IPS DF 6.9 (cell line): Measurements from ENCODE around the gene CCNYL1.

ENCODE experiments used
- DNase-seq: peaks from one replicate; pipeline ENCODE4 v3.0.0-alpha.2; 2013; ENCODE audit warnings: low read depth, low spot score
- H3K27ac ChIP-seq: one replicate; pipeline ENCODE4 v1.5.1; 2013; ENCODE audit warnings: low read length, control low read depth
- H3K27me3 ChIP-seq: 2 replicates; pipeline ENCODE4 v1.6.1; 2013; ENCODE audit warnings: mild to moderate bottlenecking, low read length; ENCODE audit not compliant: control insufficient read depth, insufficient read depth
- H3K36me3 ChIP-seq: 2 replicates; pipeline ENCODE4 v1.6.1; 2013; ENCODE audit warnings: low read length; ENCODE audit not compliant: control insufficient read depth, insufficient read depth
- H3K4me1 ChIP-seq: 2 replicates; pipeline ENCODE4 v1.6.1; 2013; ENCODE audit warnings: low read length; ENCODE audit not compliant: control insufficient read depth, insufficient read depth
- H3K4me3 ChIP-seq: 2 replicates; pipeline ENCODE4 v1.5.1; 2013; ENCODE audit warnings: mild to moderate bottlenecking, low read length
- H3K9me3 ChIP-seq: 2 replicates; pipeline ENCODE4 v1.6.1; 2013; ENCODE audit warnings: low read length, inconsistent platforms; ENCODE audit not compliant: control insufficient read depth, insufficient read depth
- WGBS: extraction: QIAGEN DNeasy Blood & Tissue Kit; methylation state at CpG from one replicate; pipeline ENCODE4 v1.1.7; 2013; ENCODE audit warnings: mixed read lengths, missing lambda C conversion rate; ENCODE audit not compliant: insufficient read length, insufficient coverage; 5-methylcytosine and 5-hydroxymethylcytosine counted together

The CCNYL1 gene

DNA sequence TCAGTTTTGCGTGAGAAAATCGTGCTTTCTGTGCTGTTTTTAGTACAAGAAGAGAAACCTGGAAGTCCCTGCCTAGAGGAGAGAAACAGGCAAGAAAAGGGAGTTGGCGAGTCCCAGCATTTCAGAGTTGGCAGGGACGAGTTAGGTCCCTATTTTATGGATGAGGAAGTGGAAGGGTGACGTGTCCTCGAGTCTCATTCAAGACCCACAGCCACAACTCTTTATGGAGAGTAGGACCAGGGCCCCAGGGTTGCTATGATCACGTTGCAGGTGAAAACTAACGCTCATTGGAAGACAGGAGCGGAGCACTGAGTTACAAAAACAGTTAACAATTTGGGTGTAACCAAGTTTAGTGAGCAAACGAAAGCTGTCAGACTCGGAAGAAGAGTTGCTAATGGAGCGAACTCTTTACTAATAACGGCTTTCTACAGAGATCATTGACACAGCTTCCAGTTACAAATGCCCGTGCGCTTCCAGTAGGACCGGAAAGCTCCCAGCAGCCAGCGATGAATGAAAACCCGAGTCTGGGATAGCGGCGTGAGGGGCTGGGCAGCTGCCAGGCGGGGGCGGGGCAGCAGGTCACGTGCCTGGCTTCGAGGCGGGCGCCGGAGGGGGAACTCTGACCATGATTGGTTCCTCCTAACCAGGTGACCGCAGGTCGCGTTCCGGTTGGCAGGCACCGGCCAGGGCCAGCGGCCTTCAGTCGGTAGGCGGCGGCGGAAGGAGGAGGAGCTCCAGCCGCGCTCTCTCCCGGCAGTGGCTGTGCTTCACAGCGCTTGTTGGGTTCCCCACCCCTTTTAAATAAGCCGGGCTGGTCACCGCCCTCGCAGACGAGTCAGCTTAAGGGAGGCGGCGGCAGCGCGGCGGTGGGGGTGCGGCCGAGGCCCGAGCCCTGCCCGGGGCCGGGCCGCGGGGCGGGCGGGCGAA, at the start of gene CCNYL1:
Gene CCNYL1, plus strand, starts transcription at position 827 of the 927 bp plus-strand sequence. CDS start 257 bp downstream, outside the sequence.
- H3K9me3 ChIP-seq, result no peaks in the 10 kb centered on the region
- no peaks in the 10 kb centered on the region for H3K27me3 ChIP-seq
- H3K4me1 ChIP-seq, result no peaks in the 10 kb centered on the region
- H3K4me3 ChIP-seq, result peak within 1 kb of the TSS; percentile 79
- WGBS, result no CpG with 5 or more reads among the region's 60 CpGs
- no peak within 1 kb of the TSS for H3K27ac ChIP-seq
- peak; percentile 88 for DNase-seq
- H3K36me3 ChIP-seq, result no peaks in the 10 kb centered on the region

DNA sequence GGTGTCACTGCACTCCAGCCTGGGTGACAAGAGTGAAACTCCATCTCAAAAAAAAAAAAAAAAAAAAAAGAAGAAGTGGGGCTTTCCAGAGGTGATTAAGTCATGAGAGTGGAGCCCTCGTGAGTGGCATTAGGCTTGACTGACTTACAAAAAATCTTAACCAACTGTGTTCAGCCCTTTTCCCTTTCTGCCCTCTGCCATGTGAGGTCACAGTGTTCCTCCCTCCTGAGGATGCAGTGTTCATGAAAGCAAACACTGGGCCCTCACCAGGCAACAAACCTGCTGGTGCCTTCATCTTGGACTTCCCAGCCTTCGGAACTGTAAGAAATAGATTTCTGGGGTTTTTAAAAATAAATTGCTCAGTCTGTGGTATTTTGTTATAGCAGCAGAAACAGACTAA, 49.2 kb upstream of the CCNYL1 start:
- Histone ChIP-seq H3K27ac (no peak overlapping the region), H3K36me3 (no peaks in the 10 kb centered on the region), H3K27me3 (no peaks in the 10 kb centered on the region), H3K4me3 (no peak overlapping the region), H3K4me1 (no peaks in the 10 kb centered on the region), H3K9me3 (no peaks in the 10 kb centered on the region)
- WGBS, result no CpG with 5 or more reads among the region's 2 CpGs
- DNase-seq, result no peak

DNA sequence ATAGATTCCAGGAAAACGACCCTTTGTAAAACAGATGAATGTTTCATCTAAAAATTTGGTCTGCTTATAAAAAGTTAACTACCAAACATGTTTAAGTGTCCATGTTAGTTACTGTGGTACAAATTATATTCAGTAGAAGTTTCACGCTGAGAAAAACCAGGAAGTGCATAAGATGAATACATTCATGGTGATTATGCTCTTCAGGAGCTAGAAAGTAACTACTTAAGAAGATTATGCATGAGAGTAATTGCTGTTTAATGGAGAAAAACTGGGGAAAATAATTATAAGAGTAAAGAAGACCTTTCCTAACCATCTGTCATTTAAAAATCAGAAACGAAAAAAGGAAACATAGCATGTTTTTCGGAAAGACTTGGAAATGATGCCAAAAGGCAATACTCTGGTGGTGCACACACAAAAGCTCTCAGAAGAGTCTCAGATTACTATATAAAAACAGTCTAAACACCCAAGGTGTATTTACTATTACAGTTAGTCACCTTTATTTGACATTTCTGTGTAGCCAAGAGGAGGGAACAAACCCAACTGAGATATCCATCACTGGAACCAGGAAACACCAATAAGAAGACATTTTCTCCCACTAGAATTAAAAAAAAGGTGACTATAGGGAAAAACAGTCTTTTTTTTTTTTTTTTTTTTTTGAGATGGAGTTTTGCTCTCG, 47.4 kb upstream of the CCNYL1 start:
- Histone ChIP-seq H3K9me3 (no peaks in the 10 kb centered on the region), H3K4me3 (no peak overlapping the region), H3K36me3 (no peaks in the 10 kb centered on the region), H3K4me1 (no peaks in the 10 kb centered on the region), H3K27me3 (no peaks in the 10 kb centered on the region), H3K27ac (no peak overlapping the region)
- DNase-seq, result no peak
- no CpG with 5 or more reads among the region's 5 CpGs for WGBS

DNA sequence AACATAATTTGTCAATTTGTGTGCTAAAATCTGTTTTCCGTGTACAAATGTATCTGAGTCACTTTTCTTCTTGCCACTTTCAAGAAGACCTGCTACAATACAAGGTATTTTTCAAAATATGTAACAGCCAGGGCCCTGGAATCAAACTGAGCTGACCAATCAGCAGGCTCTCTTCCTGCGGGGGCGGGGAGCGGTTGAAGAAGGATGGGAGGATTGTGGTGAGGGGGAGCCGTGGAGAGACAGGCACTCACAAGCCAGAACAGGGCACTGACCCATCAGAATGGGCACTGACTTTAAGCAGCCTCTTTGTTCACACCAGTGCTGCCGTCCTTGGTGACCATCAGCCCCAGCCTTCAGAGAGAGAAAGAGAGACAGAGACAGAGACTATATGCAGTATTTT, 40.6 kb upstream of the CCNYL1 start:
- no peaks in the 10 kb centered on the region for H3K36me3 ChIP-seq
- no CpG with 5 or more reads among the region's 6 CpGs for WGBS
- no peaks in the 10 kb centered on the region for H3K27me3 ChIP-seq

DNA sequence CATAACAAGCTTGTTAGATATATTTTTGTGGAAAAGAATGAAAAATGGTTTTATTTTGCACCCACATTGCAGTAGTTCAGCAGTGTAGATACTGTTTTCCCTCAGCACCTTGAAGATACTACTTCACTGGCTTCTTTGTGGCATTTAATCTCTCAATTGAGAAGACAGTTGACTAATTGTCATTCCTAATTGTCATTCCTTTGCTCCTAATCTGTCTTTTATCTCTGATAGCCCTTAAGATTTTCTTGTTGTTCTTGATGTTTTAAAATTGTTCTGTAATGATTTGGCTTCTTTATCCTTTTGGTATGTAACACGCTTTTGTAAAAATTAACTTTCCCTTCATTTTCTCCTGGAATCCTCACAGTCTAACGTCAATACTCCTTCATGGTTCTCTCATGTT, 38.0 kb upstream of the CCNYL1 start:
- DNase-seq, result no peak
- Histone ChIP-seq H3K27me3 (no peaks in the 10 kb centered on the region), H3K27ac (no peak overlapping the region), H3K36me3 (no peaks in the 10 kb centered on the region), H3K4me1 (no peaks in the 10 kb centered on the region), H3K9me3 (no peaks in the 10 kb centered on the region), H3K4me3 (no peak overlapping the region)
- no CpG with 5 or more reads among the region's 2 CpGs for WGBS

More for the DNA sequence above, 40.6 kb upstream of the CCNYL1 start:
- Histone ChIP-seq H3K4me1 (no peaks in the 10 kb centered on the region), H3K4me3 (no peak overlapping the region), H3K9me3 (no peaks in the 10 kb centered on the region), H3K27ac (no peak overlapping the region)
- DNase-seq, result no peak

DNA sequence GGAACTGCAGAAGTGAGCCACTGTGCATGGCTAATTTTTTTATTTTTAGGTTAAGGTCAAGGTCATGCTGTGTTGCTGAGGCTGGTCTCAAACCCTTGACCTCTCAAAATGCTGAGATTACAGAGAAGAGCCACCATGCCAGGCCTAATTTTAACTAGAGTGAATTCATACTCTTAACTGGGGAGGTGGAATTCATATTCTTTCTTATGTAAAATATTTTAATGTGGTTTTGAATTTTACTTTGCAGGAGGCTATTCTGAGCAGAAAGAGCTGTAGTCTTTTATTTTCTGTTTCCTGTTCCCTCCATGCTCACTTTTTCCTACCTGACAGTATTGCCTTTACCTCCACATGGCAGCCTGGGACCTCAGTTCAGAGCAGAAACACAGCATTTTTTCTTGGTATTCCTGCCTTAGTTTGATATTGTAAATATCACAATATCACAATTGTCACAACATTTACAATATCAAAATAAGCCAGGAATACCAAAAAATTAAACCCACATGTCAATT, 37.1 kb upstream of the CCNYL1 start:
- no peaks in the 10 kb centered on the region for H3K27me3 ChIP-seq
- no peaks in the 10 kb centered on the region for H3K9me3 ChIP-seq
- no peak overlapping the region for H3K4me3 ChIP-seq
- no peaks in the 10 kb centered on the region for H3K36me3 ChIP-seq
- no peak for DNase-seq
- no peak overlapping the region for H3K27ac ChIP-seq
- no peaks in the 10 kb centered on the region for H3K4me1 ChIP-seq

GRCh38 chr2:207674826-207675225, 36.6 kb upstream of the CCNYL1 start:
- no peaks in the 10 kb centered on the region for H3K4me1 ChIP-seq
- H3K9me3 ChIP-seq, result no peaks in the 10 kb centered on the region
- WGBS, result no CpG with 5 or more reads among the region's 2 CpGs
- H3K27me3 ChIP-seq, result no peaks in the 10 kb centered on the region
- DNase-seq, result no peak
- no peak overlapping the region for H3K4me3 ChIP-seq
- no peak overlapping the region for H3K27ac ChIP-seq
- no peaks in the 10 kb centered on the region for H3K36me3 ChIP-seq

GRCh38 chr2:207676827-207677354, 34.5 kb upstream of the CCNYL1 start:
- DNase-seq, result no peak

DNA sequence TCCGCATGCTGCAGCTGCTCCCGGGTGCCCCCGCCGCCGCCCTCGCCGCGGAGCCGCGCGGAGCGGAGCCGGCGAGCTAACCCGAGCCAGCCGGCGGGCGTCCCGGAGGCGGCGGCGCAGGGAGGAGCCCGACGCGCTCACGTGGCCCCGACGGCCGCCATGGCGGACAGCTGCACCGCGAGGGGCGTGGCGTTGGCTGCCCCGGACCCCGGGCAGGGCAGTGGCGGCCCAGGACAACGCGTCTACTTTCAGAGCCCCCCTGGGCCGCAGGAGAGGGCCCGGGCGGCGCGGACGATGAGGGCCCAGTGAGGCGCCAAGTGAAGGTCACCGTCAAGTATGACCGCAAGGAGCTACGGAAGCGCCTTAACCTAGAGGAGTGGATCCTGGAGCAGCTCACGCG, 30.0 kb upstream of the CCNYL1 start:
- Histone ChIP-seq H3K4me3 (peak overlapping the region; percentile 18; the same call in 1 of the 2 replicates), H3K36me3 (no peaks in the 10 kb centered on the region), H3K27ac (no peak overlapping the region), H3K9me3 (no peaks in the 10 kb centered on the region), H3K27me3 (no peaks in the 10 kb centered on the region), H3K4me1 (no peaks in the 10 kb centered on the region)
- no CpG with 5 or more reads among the region's 52 CpGs for WGBS
- DNase-seq, result no peak

More at GRCh38 chr2:207676827-207677354, 34.5 kb upstream of the CCNYL1 start:
- Histone ChIP-seq H3K27ac (no peak overlapping the region), H3K36me3 (no peaks in the 10 kb centered on the region), H3K4me1 (no peaks in the 10 kb centered on the region), H3K4me3 (no peak overlapping the region), H3K27me3 (no peaks in the 10 kb centered on the region), H3K9me3 (no peaks in the 10 kb centered on the region)
- no CpG with 5 or more reads among the region's 5 CpGs for WGBS

DNA sequence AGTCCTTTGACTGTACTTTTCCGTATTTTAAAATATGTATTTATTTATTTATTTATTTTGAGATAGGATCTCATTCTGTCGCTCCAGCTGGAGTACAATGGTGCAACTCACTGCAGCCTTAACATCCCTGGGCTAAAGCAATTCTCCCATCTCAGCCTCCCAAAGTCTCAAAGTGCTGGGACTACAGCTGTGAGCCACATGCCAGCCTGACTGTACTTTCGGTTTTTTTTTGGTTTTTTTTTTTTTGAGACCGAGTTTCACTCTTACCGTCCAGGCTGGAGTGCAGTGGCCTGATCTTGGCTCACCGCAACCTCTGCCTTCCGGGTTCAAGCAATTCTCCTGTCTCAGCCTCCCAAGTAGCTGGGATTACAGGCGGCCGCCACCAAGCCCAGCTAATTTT, 28.9 kb upstream of the CCNYL1 start:
- H3K4me3 ChIP-seq, result no peak overlapping the region
- no peaks in the 10 kb centered on the region for H3K36me3 ChIP-seq
- H3K9me3 ChIP-seq, result no peaks in the 10 kb centered on the region
- no CpG with 5 or more reads among the region's 9 CpGs for WGBS
- no peak overlapping the region for H3K27ac ChIP-seq
- DNase-seq, result no peak
- H3K4me1 ChIP-seq, result no peaks in the 10 kb centered on the region
- no peaks in the 10 kb centered on the region for H3K27me3 ChIP-seq
